SU-DHL-6 (cell line): ENCODE data around the gene B3GNT8.
"Not testable (repeated sequence)": the region's sequence is repeated elsewhere in the genome, so short reads cannot be mapped to it uniquely, and the experiment has no call there.

Experiments
- H2AFZ ChIP-seq: fragments of 200-600 bp; sonication (generic); 2 replicates; pipeline ENCODE4 v1.6.1; 2014; ENCODE audit warnings: low read depth, mild to moderate bottlenecking, moderate library complexity, mixed read lengths, antibody characterized with exemption, low read length; ENCODE audit not compliant: severe bottlenecking
- H3F3A ChIP-seq: fragments of 200-600 bp; shearing (Covaris generic); 2 replicates; pipeline ENCODE4 v1.6.0; 2016; ENCODE audit warnings: antibody characterized with exemption, mild to moderate bottlenecking; ENCODE audit not compliant: insufficient read depth
- H3K27ac ChIP-seq: fragments of 200-600 bp; sonication (generic); 2 replicates; pipeline ENCODE4 v1.5.1; 2016; ENCODE audit warnings: low read depth, mild to moderate bottlenecking, low read length, moderate library complexity, mixed read lengths
- H3K27me3 ChIP-seq: fragments of 200-600 bp; sonication (generic), shearing (Covaris generic); 2 replicates; pipeline ENCODE4 v1.6.0; 2014; ENCODE audit warnings: mild to moderate bottlenecking, low read length
- H3K36me3 ChIP-seq: fragments of 200-600 bp; sonication (generic); 2 replicates; pipeline ENCODE4 v1.6.1; 2014; ENCODE audit warnings: mild to moderate bottlenecking, low read length, mixed read lengths
- H3K4me2 ChIP-seq: fragments of 300-600, 200-600 bp; shearing (Covaris generic), sonication (generic); 2 replicates; pipeline ENCODE4 v1.6.0; 2014; ENCODE audit warnings: low read length, low read depth, mild to moderate bottlenecking; ENCODE audit not compliant: poor library complexity, severe bottlenecking
- H3K4me3 ChIP-seq: fragments of 200-600 bp; sonication (generic); 2 replicates; pipeline ENCODE4 v1.5.1; 2014; ENCODE audit warnings: antibody characterized with exemption, low read length, mild to moderate bottlenecking, mixed read lengths; ENCODE audit not compliant: insufficient read depth, poor library complexity, severe bottlenecking
- H3K79me2 ChIP-seq: fragments of 200-600 bp; sonication (generic); 2 replicates; pipeline ENCODE4 v1.6.1; 2014; ENCODE audit warnings: mild to moderate bottlenecking, low read length, moderate library complexity; ENCODE audit not compliant: insufficient read depth
- H3K9ac ChIP-seq: fragments of 200-600 bp; sonication (generic); 2 replicates; pipeline ENCODE4 v1.7.0; 2014; ENCODE audit warnings: mild to moderate bottlenecking, low read length
- H3K9me2 ChIP-seq: fragments of 200-600 bp; sonication (generic); replicated peaks from 2 replicates; pipeline ENCODE4 v1.6.1; 2014; ENCODE audit warnings: low read length; ENCODE audit not compliant: insufficient read depth
- H3K9me3 ChIP-seq: fragments of 200-600 bp; sonication (generic); 2 replicates; pipeline ENCODE4 v1.6.1; 2014; ENCODE audit warnings: low read length, mixed read lengths; ENCODE audit not compliant: insufficient read depth
- H4K20me1 ChIP-seq: fragments of 200-600 bp; sonication (generic); 2 replicates; pipeline ENCODE4 v1.6.1; 2014; ENCODE audit warnings: low read depth, mild to moderate bottlenecking, antibody characterized with exemption, low read length, moderate library complexity, mixed read lengths
- EZH2phosphoT487 ChIP-seq: fragments of 200-600 bp; sonication (generic), shearing (Covaris generic); conservative IDR thresholded peaks from 2 replicates; pipeline ENCODE4 v1.6.1; 2018; ENCODE audit warnings: mild to moderate bottlenecking, antibody characterized with exemption, low read length, moderate library complexity, mixed read lengths
- TF ChIP-seq, protein P1 (sequence below): fragments of 200-600 bp; sonication (generic); IDR thresholded peaks from one replicate; pipeline ENCODE4 v1.5.1; 2017; ENCODE audit warnings: antibody characterized with exemption, mild to moderate bottlenecking, low read length, moderate library complexity; ENCODE audit not compliant: insufficient read depth, poor library complexity, severe bottlenecking

Gene B3GNT8

DNA sequence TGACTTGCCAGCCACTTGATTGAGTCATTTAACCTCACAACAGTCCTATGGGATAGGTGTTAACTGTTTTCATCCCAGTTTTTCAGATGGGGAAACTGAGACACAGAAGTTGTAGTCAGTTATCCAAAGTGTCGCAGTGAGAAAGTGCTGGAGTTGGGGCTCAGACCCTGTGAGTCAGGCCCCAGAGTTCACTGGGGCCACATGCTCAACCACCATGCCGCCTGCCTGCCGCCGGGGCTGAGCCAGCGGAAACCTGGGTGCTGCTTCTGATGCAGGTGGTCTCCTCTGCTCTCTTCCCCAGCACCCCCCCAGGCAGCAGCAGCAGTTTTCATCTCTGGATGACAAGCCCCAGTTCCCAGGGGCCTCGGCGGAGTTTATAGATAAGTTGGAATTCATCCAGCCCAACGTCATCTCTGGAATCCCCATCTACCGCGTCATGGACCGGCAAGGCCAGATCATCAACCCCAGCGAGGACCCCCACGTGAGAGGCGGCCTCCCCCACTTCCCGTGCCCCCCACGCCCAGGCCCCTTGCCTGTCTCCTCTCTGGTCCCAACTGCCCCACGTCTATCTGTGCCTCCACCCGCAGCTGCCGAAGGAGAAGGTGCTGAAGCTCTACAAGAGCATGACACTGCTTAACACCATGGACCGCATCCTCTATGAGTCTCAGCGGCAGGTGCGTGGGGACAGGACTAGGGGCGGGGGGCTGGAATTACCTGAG, 16.7 kb downstream of the B3GNT8 start:
- Histone ChIP-seq H3K9me2 (no peaks in the 10 kb centered on the region), H3K27ac (no peak overlapping the region), H3K27me3 (no peaks in the 10 kb centered on the region), H3K36me3 (no peaks in the 10 kb centered on the region), H3K4me3 (no peak overlapping the region), H3K9me3 (no peaks in the 10 kb centered on the region), H3K4me2 (no peak overlapping the region), H2AFZ (no peak overlapping the region), H3K9ac (no peak overlapping the region), H3K79me2 (no peaks in the 10 kb centered on the region), H3F3A (no peaks in the 10 kb centered on the region), H4K20me1 (no peaks in the 10 kb centered on the region)
- TF ChIP-seq, protein P1, sequence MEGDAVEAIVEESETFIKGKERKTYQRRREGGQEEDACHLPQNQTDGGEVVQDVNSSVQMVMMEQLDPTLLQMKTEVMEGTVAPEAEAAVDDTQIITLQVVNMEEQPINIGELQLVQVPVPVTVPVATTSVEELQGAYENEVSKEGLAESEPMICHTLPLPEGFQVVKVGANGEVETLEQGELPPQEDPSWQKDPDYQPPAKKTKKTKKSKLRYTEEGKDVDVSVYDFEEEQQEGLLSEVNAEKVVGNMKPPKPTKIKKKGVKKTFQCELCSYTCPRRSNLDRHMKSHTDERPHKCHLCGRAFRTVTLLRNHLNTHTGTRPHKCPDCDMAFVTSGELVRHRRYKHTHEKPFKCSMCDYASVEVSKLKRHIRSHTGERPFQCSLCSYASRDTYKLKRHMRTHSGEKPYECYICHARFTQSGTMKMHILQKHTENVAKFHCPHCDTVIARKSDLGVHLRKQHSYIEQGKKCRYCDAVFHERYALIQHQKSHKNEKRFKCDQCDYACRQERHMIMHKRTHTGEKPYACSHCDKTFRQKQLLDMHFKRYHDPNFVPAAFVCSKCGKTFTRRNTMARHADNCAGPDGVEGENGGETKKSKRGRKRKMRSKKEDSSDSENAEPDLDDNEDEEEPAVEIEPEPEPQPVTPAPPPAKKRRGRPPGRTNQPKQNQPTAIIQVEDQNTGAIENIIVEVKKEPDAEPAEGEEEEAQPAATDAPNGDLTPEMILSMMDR: no peak
- no peak for TF ChIP-seq EZH2phosphoT487

DNA sequence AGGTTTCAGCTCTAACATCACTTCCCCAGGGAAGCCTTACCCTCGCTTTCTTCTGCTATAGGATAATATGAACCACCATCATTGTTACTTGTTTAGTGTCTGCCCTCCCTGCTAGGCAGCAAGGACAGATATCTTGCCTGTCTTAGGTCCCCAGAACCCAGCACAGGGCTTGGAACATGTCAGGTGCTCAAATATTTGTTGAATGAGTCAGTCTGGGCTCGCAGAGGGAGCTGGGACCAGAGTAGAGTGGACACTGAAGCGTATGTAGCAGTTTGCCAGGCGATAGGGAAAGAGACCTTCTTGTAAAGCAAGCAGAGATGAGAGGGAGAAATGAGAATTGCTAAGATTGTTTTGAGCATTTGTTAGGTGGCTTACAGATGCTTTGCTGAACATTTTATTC, 17.9 kb downstream of the B3GNT8 start:
- no peak overlapping the region for H3K4me2 ChIP-seq
- H3K9me2 ChIP-seq: no peaks in the 10 kb centered on the region
- H3K27ac ChIP-seq: no peak overlapping the region
- no peak overlapping the region for H3K9ac ChIP-seq
- TF ChIP-seq, protein P1: no peak
- no peak for TF ChIP-seq EZH2phosphoT487
- H3K36me3 ChIP-seq: no peaks in the 10 kb centered on the region
- H3K27me3 ChIP-seq: no peaks in the 10 kb centered on the region
- H3K79me2 ChIP-seq: no peaks in the 10 kb centered on the region
- H3F3A ChIP-seq: no peaks in the 10 kb centered on the region
- H4K20me1 ChIP-seq: no peaks in the 10 kb centered on the region
- no peak overlapping the region for H2AFZ ChIP-seq
- H3K9me3 ChIP-seq: no peaks in the 10 kb centered on the region
- H3K4me3 ChIP-seq: no peak overlapping the region

DNA sequence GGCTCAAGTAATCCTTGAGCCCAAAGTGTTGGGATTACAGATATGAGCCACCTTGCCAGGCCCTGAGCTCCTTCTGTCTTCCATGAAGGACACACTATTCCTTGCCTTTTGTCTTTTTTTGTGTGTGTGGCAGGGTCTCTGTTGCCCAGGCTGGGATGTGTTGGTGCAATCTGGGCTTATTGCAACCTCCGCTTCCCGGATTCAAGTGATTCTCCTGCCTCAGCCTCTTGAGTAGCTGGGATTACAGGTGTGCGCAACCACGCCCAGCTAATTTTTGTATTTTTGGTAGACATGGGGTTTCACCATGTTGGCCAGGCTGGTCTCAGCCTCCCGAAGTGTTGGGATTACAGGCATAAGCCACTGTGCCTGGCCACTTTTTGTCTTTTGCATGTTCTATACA, 18.3 kb downstream of the B3GNT8 start:
- not testable (repeated sequence) for H3K9ac ChIP-seq, H3K4me2 ChIP-seq, H3K27me3 ChIP-seq, H3K9me3 ChIP-seq, H3K4me3 ChIP-seq, H4K20me1 ChIP-seq, H3F3A ChIP-seq, H3K79me2 ChIP-seq, H3K9me2 ChIP-seq, H3K36me3 ChIP-seq, H3K27ac ChIP-seq, H2AFZ ChIP-seq

DNA sequence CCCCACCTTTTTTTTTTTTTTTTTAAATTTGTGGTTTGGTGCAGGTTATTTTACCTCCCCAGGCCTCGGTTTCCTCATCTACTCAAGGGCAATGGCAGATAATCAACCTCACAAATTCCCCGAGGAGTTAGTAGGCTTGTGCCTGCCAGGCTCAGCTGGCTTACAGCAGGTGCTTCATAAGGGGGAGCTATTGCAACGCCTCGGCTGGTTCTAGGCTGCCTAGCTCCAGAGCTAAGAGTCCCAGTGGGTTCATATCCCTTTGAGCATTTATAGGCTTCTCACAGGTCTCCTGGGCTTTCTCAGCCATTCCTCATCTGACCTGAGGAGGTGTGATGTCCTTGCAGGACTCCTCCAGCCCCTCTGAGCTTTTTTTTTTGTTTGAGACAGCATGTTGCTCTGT, 18.9 kb downstream of the B3GNT8 start:
- H3K27me3 ChIP-seq: no peaks in the 10 kb centered on the region
- no peaks in the 10 kb centered on the region for H3K79me2 ChIP-seq
- H3K9me2 ChIP-seq: no peaks in the 10 kb centered on the region
- H2AFZ ChIP-seq: no peak overlapping the region
- H3F3A ChIP-seq: no peaks in the 10 kb centered on the region
- H3K9me3 ChIP-seq: no peaks in the 10 kb centered on the region
- H3K4me2 ChIP-seq: no peak overlapping the region
- H3K36me3 ChIP-seq: no peaks in the 10 kb centered on the region
- TF ChIP-seq EZH2phosphoT487: no peak
- TF ChIP-seq, protein P1: no peak
- no peak overlapping the region for H3K4me3 ChIP-seq
- H4K20me1 ChIP-seq: no peaks in the 10 kb centered on the region
- no peak overlapping the region for H3K9ac ChIP-seq
- no peak overlapping the region for H3K27ac ChIP-seq
